Hepatocyte (in vitro differentiated cells): ENCODE results near the gene SGSM2. TPM values are rescaled to one million over a fixed set of nuclear protein-coding genes. Genes with fewer than 3 reads are reported as not detected.

Experiments
- DNase-seq: peaks from one replicate; pipeline ENCODE4 v3.0.0-alpha.2; 2016; ENCODE audit warnings: low spot score
- H2AFZ ChIP-seq: fragments of 200-600 bp; sonication (generic); 2 replicates; pipeline ENCODE4 v1.6.0; 2016; ENCODE audit warnings: antibody characterized with exemption, mild to moderate bottlenecking
- H3K27ac ChIP-seq: fragments of 200-600 bp; sonication (generic); 2 replicates; pipeline ENCODE4 v1.5.1; 2016; ENCODE audit warnings: mild to moderate bottlenecking
- H3K27me3 ChIP-seq: fragments of 200-600 bp; sonication (generic); 2 replicates; pipeline ENCODE4 v1.6.1; 2016
- H3K36me3 ChIP-seq: fragments of 200-600 bp; sonication (generic); replicated peaks from 2 replicates; pipeline ENCODE4 v1.5.1; 2016; ENCODE audit warnings: low read depth; ENCODE audit not compliant: insufficient read depth
- H3K4me1 ChIP-seq: fragments of 200-600 bp; sonication (generic); 2 replicates; pipeline ENCODE4 v1.5.1; 2016; ENCODE audit warnings: mild to moderate bottlenecking, moderate library complexity; ENCODE audit not compliant: insufficient read depth
- H3K4me2 ChIP-seq: fragments of 200-600 bp; sonication (generic); 2 replicates; pipeline ENCODE4 v1.6.0; 2016
- H3K4me3 ChIP-seq: fragments of 200-600 bp; sonication (generic); 2 replicates; pipeline ENCODE4 v1.5.1; 2016; ENCODE audit warnings: mild to moderate bottlenecking
- H3K79me2 ChIP-seq: fragments of 200-600 bp; sonication (generic); 2 replicates; pipeline ENCODE4 v1.6.0; 2017; ENCODE audit warnings: mild to moderate bottlenecking
- H3K9me2 ChIP-seq: fragments of 200-600 bp; sonication (generic); replicated peaks from 2 replicates; pipeline ENCODE4 v1.6.0; 2017; ENCODE audit warnings: mild to moderate bottlenecking; ENCODE audit not compliant: insufficient read depth
- H3K9me3 ChIP-seq: fragments of 200-600 bp; sonication (generic); 2 replicates; pipeline ENCODE4 v1.5.1; 2016; ENCODE audit warnings: low read depth, mild to moderate bottlenecking
- H4K20me1 ChIP-seq: fragments of 200-600 bp; sonication (generic); 2 replicates; pipeline ENCODE4 v1.6.0; 2016; ENCODE audit warnings: mild to moderate bottlenecking; ENCODE audit not compliant: insufficient read depth, poor library complexity, severe bottlenecking
- CTCF ChIP-seq: fragments of 200-600 bp; sonication (generic); IDR thresholded peaks from 2 replicates; pipeline ENCODE4 v1.5.1; 2016; ENCODE audit warnings: antibody characterized with exemption, mild to moderate bottlenecking; ENCODE audit not compliant: poor library complexity
- EZH2 ChIP-seq: fragments of 200-600 bp; sonication (generic); IDR thresholded peaks from 2 replicates; pipeline ENCODE4 v1.6.1; 2016; ENCODE audit warnings: antibody characterized with exemption, mild to moderate bottlenecking, borderline replicate concordance
- EZH2phosphoT487 ChIP-seq: fragments of 200-600 bp; sonication (generic); IDR thresholded peaks from one replicate; pipeline ENCODE4 v1.6.1; 2018; ENCODE audit warnings: antibody characterized with exemption, mild to moderate bottlenecking, low read depth, moderate library complexity; ENCODE audit not compliant: unreplicated experiment, severe bottlenecking
- WGBS: methylation state at CpG from one replicate; pipeline ENCODE4 v1.1.6; 2016; ENCODE audit warnings: low lambda C conversion rate; ENCODE audit errors: missing lambda C conversion rate; 5-methylcytosine and 5-hydroxymethylcytosine counted together
- polyA plus RNA-seq: library from polyadenylated mRNA; unstranded; fragments of >200 nt; fragmentation: Nextera tagmentation; extraction: Ambion mirVana; gene quantifications from 2 replicates; pipeline ENCODE4 v1.2.1, GENCODE V29; 2016
- total RNA-seq: library from RNA; depleted of rRNA; stranded (reverse); fragments of >200 nt; gene quantifications from 2 replicates; pipeline ENCODE4 v1.2.3, GENCODE V29; 2014

The SGSM2 gene
- total and polyA plus RNA-seq, 2 experiments from 2014 or later = 22.2 to 34.9 TPM

GRCh38 chr17:2390199-2390836 lies 53.0 kb downstream of the SGSM2 start:
- TF ChIP-seq EZH2phosphoT487 (no peak), EZH2 (no peak)
- no peak overlapping the region for H2AFZ ChIP-seq

GRCh38 chr17:2391597-2392251 lies 54.4 kb downstream of the SGSM2 start:
- Histone ChIP-seq H3K4me2 (peak overlapping the region; percentile 98), H3K9me2 (no peaks in the 10 kb centered on the region), H3K4me1 (peaks cover 38% of the 10 kb centered on the region), H3K27me3 (no peaks in the 10 kb centered on the region), H4K20me1 (peaks cover 29% of the 10 kb centered on the region), H3K27ac (peak overlapping the region; percentile 83), H2AFZ (no peak overlapping the region), H3K9me3 (no peaks in the 10 kb centered on the region), H3K79me2 (peaks cover 59% of the 10 kb centered on the region), H3K36me3 (no peaks in the 10 kb centered on the region), H3K4me3 (no peak overlapping the region)
- DNase-seq = no peak
- TF ChIP-seq EZH2phosphoT487 (no peak), EZH2 (no peak), CTCF (no peak)
- WGBS = 85% methylated on average over 18 of the region's 18 CpGs

More at GRCh38 chr17:2390199-2390836, 53.0 kb downstream of the SGSM2 start:
- no peaks in the 10 kb centered on the region for H3K9me3 ChIP-seq
- H3K9me2 ChIP-seq = no peaks in the 10 kb centered on the region
- DNase-seq = no peak
- no peak overlapping the region for H3K4me2 ChIP-seq
- peaks cover 19% of the 10 kb centered on the region for H4K20me1 ChIP-seq
- no peak overlapping the region for H3K27ac ChIP-seq
- H3K4me3 ChIP-seq = no peak overlapping the region
- 89% methylated on average over 12 of the region's 12 CpGs for WGBS
- peaks cover 48% of the 10 kb centered on the region for H3K79me2 ChIP-seq
- peaks cover 25% of the 10 kb centered on the region for H3K4me1 ChIP-seq
- no peaks in the 10 kb centered on the region for H3K36me3 ChIP-seq
- H3K27me3 ChIP-seq = no peaks in the 10 kb centered on the region

- peak overlapping the region; percentile 98 for H3K4me2 ChIP-seq
- no peak overlapping the region for H2AFZ ChIP-seq
- peaks cover 44% of the 10 kb centered on the region for H3K4me1 ChIP-seq
- peaks cover 29% of the 10 kb centered on the region for H4K20me1 ChIP-seq
- H3K79me2 ChIP-seq = peaks cover 64% of the 10 kb centered on the region
- peak overlapping the region; percentile 99 for H3K27ac ChIP-seq
- peak overlapping the region; percentile 65 for H3K4me3 ChIP-seq
- WGBS = 9% methylated on average over 42 of the region's 83 CpGs
- no peaks in the 10 kb centered on the region for H3K9me3 ChIP-seq
- no peaks in the 10 kb centered on the region for H3K27me3 ChIP-seq
- H3K9me2 ChIP-seq = no peaks in the 10 kb centered on the region
- no peak for TF ChIP-seq EZH2phosphoT487
- no peak for TF ChIP-seq EZH2
- no peak for TF ChIP-seq CTCF
- peak; percentile 99 for DNase-seq
- no peaks in the 10 kb centered on the region for H3K36me3 ChIP-seq
Observed at GRCh38 chr17:2392252-2393173, 55.2 kb downstream of the SGSM2 start.
